Keratinocyte (primary cell): ENCODE data around the gene FRAT2. TPM values are rescaled to one million over a fixed set of nuclear protein-coding genes. Genes with fewer than 3 reads are reported as not detected.

Experiments used
- DNase-seq: peaks from one replicate; pipeline ENCODE4 v3.0.0-alpha.2; 2011; ENCODE audit warnings: low read depth, missing footprints, low spot score
- FAIRE-seq: peaks from 2 replicates; lab custom pipeline; 2011; peaks lifted over from hg19 to GRCh38; lab: Jason Lieb, UNC
- H2AFZ ChIP-seq: 2 replicates; pipeline ENCODE4 v1.6.0; 2012; ENCODE audit warnings: low read length, control low read depth, inconsistent platforms; ENCODE audit not compliant: control insufficient read depth
- H3K27ac ChIP-seq: 2 replicates; pipeline ENCODE4 v1.5.1; 2011; ENCODE audit warnings: low read length; ENCODE audit not compliant: control insufficient read depth, insufficient read depth
- H3K27me3 ChIP-seq: 3 replicates; pipeline ENCODE4 v1.6.0; 2011; ENCODE audit warnings: low read length; ENCODE audit not compliant: control insufficient read depth, insufficient read depth; ENCODE audit errors: extremely low read depth
- H3K36me3 ChIP-seq, 2 experiments: 2 replicates in 1 of 2; 3 replicates in 1 of 2; pipeline ENCODE4 v1.5.1; 2011; ENCODE audit warnings: low read length in 2 of 2, mild to moderate bottlenecking in 1 of 2; ENCODE audit not compliant: control insufficient read depth in 2 of 2, insufficient read depth in 2 of 2; ENCODE audit errors: extremely low read depth in 1 of 2
- H3K4me1 ChIP-seq: 3 replicates; pipeline ENCODE4 v1.5.1; 2011; ENCODE audit warnings: low read length; ENCODE audit not compliant: control insufficient read depth, insufficient read depth; ENCODE audit errors: extremely low read depth
- H3K4me2 ChIP-seq: 3 replicates; pipeline ENCODE4 v1.6.0; 2011; ENCODE audit warnings: low read depth, low read length; ENCODE audit not compliant: control insufficient read depth, insufficient read depth; ENCODE audit errors: extremely low read depth
- H3K4me3 ChIP-seq, 3 experiments: fragments of 200-600 bp in 1 of 3; sonication (generic) in 1 of 3; 2 replicates in 2 of 3; 3 replicates in 1 of 3; pipeline ENCODE4 v1.5.1; 2011 to 2016; ENCODE audit warnings: low read length in 3 of 3, mild to moderate bottlenecking in 3 of 3, control low read depth in 2 of 3, inconsistent platforms in 1 of 3, low read depth in 1 of 3, mixed read lengths in 1 of 3, mixed run types in 1 of 3, moderate library complexity in 1 of 3; ENCODE audit not compliant: control insufficient read depth in 2 of 3, insufficient read depth in 2 of 3; ENCODE audit errors: extremely low read depth in 1 of 3
- H3K79me2 ChIP-seq: 2 replicates; pipeline ENCODE4 v1.6.0; 2012; ENCODE audit warnings: low read length; ENCODE audit not compliant: control insufficient read depth, insufficient read depth
- H3K9ac ChIP-seq: 3 replicates; pipeline ENCODE4 v1.6.0; 2011; ENCODE audit warnings: low read length; ENCODE audit not compliant: control insufficient read depth, insufficient read depth; ENCODE audit errors: extremely low read depth
- H3K9me1 ChIP-seq: 3 replicates; pipeline ENCODE4 v1.6.0; 2011; ENCODE audit warnings: low read length; ENCODE audit not compliant: control insufficient read depth, insufficient read depth; ENCODE audit errors: extremely low read depth
- H3K9me3 ChIP-seq: 2 replicates; pipeline ENCODE4 v1.5.1; 2012; ENCODE audit warnings: low read depth, low read length; ENCODE audit not compliant: control insufficient read depth
- H4K20me1 ChIP-seq: 3 replicates; pipeline ENCODE4 v1.6.0; 2011; ENCODE audit warnings: low read length; ENCODE audit not compliant: control insufficient read depth, insufficient read depth; ENCODE audit errors: extremely low read depth
- EZH2 ChIP-seq: IDR thresholded peaks from one replicate; pipeline ENCODE4 v1.6.1; 2012; ENCODE audit warnings: inconsistent platforms, mild to moderate bottlenecking, low read length, moderate library complexity
- dilution Hi-C: fragments of 300-500 bp; cut with MboI; formaldehyde crosslinking; loops from one replicate; pipeline ENCODE4 v1.7.0; 2020; ENCODE audit warnings: low sequenced_read_pairs; ENCODE audit not compliant: extremely low pct_ligation_motif_present
- polyA plus RNA-seq, 5 experiments: library from polyadenylated mRNA; depleted of rRNA in 3 of 5; stranded (reverse) in 3 of 5; stranded (forward) in 1 of 5; unstranded in 1 of 5; fragments of >200 nt; gene quantifications; 1 replicate in 1 of 5; 2 replicates in 3 of 5; 3 replicates in 1 of 5; pipeline versions ENCODE4 v1.2.1 to v1.2.3, GENCODE V29; 2011 to 2012; ENCODE audit warnings: missing spikeins in 2 of 5, low read depth in 1 of 5, low replicate concordance in 1 of 5
- TF ChIP-seq, protein P1 (sequence below), 3 experiments: IDR thresholded peaks in 1 of 3; conservative IDR thresholded peaks in 1 of 3; optimal IDR thresholded peaks in 1 of 3; 2 replicates in 2 of 3; 3 replicates in 1 of 3; pipeline versions ENCODE3 to v1.5.1; 2011; ENCODE audit warnings: low read length in 3 of 3, mild to moderate bottlenecking in 3 of 3, moderate library complexity in 2 of 3, control low read depth in 1 of 3, inconsistent platforms in 1 of 3; ENCODE audit not compliant: insufficient read depth in 2 of 3; ENCODE audit errors: extremely low read depth in 1 of 3

Gene FRAT2
- polyA plus RNA-seq, 1 donor (not counting 4 experiments of a cell fraction or from before 2014, with no cell fraction given), result 5.5 TPM

DNA sequence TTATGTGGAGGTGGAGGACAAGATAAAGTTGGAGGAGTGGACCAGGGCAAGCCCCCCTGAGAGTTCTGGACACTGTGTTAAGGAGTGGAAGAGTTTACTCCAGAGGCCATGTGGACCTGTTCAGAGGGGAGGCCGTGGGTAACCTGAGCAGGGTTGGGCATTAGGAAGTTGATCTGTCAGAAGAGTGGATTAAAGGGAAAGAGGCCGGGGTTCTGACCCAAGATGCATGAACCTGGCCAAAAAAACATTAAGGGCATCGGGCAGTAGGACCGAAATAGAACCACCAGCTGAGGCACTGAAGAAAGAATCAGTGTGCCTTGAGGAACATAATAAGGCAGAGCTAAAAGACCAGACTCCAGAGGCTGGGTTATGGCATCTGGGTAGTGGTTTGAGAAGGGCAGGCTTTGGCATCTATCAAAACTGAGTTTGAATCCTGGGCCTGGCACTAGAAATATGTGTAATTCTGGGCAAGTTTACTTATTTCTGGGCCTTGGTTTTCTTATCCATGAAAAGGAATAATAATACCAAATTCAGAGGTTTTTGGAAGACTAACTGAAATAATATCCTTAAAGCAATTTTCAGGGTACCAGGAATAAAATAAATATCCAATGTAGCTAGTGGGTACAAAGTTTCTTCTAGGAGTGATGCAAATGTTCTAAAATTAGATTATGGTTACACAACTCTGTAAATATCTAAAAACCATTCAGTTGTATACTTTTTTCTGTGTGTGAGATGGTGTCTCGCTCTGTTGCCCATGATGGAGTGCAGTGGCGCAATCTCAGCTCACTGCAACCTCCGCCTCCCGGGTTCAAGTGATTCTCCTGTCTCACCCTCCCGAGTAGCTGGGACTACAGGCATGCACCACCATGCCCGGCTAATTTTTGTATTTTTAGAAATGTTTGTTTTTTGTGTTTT lies 26.4 kb downstream of the FRAT2 start:
- FAIRE-seq (no peak), DNase-seq (no peak)
- Histone ChIP-seq H3K79me2 (no peaks in the 10 kb centered on the region), H2AFZ (no peak overlapping the region), H3K4me3 (no peak overlapping the region), H3K4me2 (no peak overlapping the region), H4K20me1 (no peaks in the 10 kb centered on the region), H3K4me1 (no peaks in the 10 kb centered on the region), H3K27me3 (no peaks in the 10 kb centered on the region), H3K9me3 (no peaks in the 10 kb centered on the region), H3K36me3 (no peaks in the 10 kb centered on the region), H3K9me1 (no peaks in the 10 kb centered on the region), H3K27ac (no peak overlapping the region), H3K9ac (no peak overlapping the region)
- dilution Hi-C loops, result no loop called here
- TF ChIP-seq, protein P1, sequence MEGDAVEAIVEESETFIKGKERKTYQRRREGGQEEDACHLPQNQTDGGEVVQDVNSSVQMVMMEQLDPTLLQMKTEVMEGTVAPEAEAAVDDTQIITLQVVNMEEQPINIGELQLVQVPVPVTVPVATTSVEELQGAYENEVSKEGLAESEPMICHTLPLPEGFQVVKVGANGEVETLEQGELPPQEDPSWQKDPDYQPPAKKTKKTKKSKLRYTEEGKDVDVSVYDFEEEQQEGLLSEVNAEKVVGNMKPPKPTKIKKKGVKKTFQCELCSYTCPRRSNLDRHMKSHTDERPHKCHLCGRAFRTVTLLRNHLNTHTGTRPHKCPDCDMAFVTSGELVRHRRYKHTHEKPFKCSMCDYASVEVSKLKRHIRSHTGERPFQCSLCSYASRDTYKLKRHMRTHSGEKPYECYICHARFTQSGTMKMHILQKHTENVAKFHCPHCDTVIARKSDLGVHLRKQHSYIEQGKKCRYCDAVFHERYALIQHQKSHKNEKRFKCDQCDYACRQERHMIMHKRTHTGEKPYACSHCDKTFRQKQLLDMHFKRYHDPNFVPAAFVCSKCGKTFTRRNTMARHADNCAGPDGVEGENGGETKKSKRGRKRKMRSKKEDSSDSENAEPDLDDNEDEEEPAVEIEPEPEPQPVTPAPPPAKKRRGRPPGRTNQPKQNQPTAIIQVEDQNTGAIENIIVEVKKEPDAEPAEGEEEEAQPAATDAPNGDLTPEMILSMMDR (optimal IDR thresholded peaks at IDR 0.05 in 1 of 3, IDR thresholded peaks at IDR 0.05 in 1 of 3, conservative IDR thresholded peaks at IDR 0.05 in 1 of 3; ENCODE audit: extremely low read depth in 1 of 3, insufficient read depth in 2 of 3, low read length in 3 of 3), result no peak
- no peak for TF ChIP-seq EZH2

DNA sequence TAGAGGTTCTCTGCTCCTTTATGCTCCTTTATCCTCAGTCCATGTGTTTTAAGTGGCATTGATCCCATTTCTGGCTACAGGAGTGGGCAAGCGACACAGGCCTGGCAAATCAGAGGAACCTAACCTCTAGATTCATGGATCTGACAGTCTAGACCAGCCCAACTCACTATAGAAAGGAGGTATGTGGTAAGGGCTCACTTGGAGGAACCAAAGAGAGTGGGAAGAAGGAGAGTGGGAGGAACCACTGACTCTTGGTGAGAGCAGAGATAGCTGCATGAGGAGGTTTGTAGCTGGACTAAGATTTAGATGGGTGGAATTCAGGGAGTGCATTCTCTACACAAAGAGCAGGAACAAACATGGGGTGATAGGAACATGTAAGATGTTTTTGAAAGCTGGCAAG lies 27.1 kb downstream of the FRAT2 start:
- DNase-seq, result no peak
- H3K9ac ChIP-seq, result no peak overlapping the region
- H3K9me1 ChIP-seq, result no peaks in the 10 kb centered on the region
- H3K79me2 ChIP-seq, result no peaks in the 10 kb centered on the region
- H3K27ac ChIP-seq, result no peak overlapping the region
- H2AFZ ChIP-seq, result no peak overlapping the region
- no peaks in the 10 kb centered on the region for H3K36me3 ChIP-seq
- FAIRE-seq, result no peak
- TF ChIP-seq, protein P1 (optimal IDR thresholded peaks at IDR 0.05 in 1 of 3, IDR thresholded peaks at IDR 0.05 in 1 of 3, conservative IDR thresholded peaks at IDR 0.05 in 1 of 3; ENCODE audit: extremely low read depth in 1 of 3, insufficient read depth in 2 of 3, low read length in 3 of 3), result no peak
- TF ChIP-seq EZH2, result no peak
- H3K4me3 ChIP-seq, result no peak overlapping the region
- H4K20me1 ChIP-seq, result no peaks in the 10 kb centered on the region
- H3K9me3 ChIP-seq, result no peaks in the 10 kb centered on the region
- no peaks in the 10 kb centered on the region for H3K27me3 ChIP-seq
- no peak overlapping the region for H3K4me2 ChIP-seq
- dilution Hi-C loops, result no loop called here
- no peaks in the 10 kb centered on the region for H3K4me1 ChIP-seq
